ENCODE results near the gene COG6. TPM values are rescaled to one million over a fixed set of nuclear protein-coding genes. Genes with fewer than 3 reads are reported as not detected.

The COG6 gene
- total and polyA plus RNA-seq, 10 of the 15 experiments (the other 5 are each of a cell fraction or from before 2014, with no cell fraction given): 4.5 to 29.8 (median 12.6) TPM

DNA sequence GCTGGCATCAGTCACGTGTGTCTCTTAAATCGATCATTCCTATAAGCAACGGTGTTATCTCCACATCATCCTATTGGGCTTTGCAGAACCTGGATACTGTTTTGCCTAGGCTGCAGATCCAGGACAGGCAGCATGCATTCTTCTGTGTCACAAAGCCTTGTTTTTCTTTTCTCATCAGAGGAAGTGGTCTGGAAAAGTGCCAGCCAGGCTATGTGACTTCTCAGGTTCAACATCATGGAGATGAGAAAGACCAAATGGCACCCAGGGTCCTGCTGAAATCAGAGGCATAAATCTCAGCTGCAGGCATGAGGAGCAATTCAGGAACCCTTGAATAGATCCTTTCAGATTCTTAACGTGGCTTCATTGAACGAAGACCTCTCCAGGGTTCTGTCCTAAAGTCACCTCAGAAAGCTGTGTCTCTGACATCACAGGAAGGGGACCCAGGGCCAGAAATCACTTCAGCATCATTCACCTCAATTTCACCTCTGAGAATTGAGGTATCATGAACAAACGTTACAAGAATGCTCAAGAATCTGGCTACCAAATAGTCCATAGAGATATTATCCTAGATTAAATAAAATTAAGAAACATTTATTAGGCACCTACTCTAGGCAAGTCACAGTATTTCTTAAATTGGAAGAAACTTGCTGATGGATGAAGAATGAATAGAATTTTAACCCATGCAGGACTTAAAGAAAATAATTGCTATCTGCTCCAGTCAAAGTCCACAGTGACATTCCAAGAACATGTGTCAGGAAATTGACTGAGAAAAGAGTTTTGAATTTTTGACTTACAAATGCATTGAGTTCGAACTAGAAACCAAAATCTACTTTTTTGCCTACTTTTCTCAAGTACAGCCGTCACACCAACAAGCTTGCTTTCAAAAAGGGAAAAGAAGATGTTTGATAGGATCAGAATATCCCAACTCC lies 124.1 kb downstream of the COG6 start:
- no peak for FAIRE-seq
- Histone ChIP-seq H3K9me3 (replicated peaks; ENCODE audit: control insufficient read depth, insufficient read depth, low read length) (no peaks in the 10 kb centered on the region; the same call in 2 of the 3 replicates), H3K4me1 (ENCODE audit: control insufficient read depth, insufficient read depth, low read length) (no peaks in the 10 kb centered on the region), H3K4me3 (no peak overlapping the region), H3K27ac (ENCODE audit: control insufficient read depth, insufficient read depth) (no peak overlapping the region), H2AFZ (ENCODE audit: control insufficient read depth, low read depth, low read length) (no peak overlapping the region), H3K79me2 (ENCODE audit: control insufficient read depth, insufficient read depth, low read length) (no peaks in the 10 kb centered on the region), H4K20me1 (ENCODE audit: control insufficient read depth, insufficient read depth) (no peaks in the 10 kb centered on the region), H3K4me2 (ENCODE audit: control insufficient read depth, insufficient read depth) (no peak overlapping the region), H3K9ac (ENCODE audit: control insufficient read depth, insufficient read depth, low read length) (no peak overlapping the region), H3K36me3 (ENCODE audit: control insufficient read depth in 2 of 2, insufficient read depth in 2 of 2, low read length in 1 of 2) (no peaks in the 10 kb centered on the region), H3K27me3 (replicated peaks in 1 of 2; ENCODE audit: control insufficient read depth in 2 of 2, insufficient read depth in 2 of 2, low read length in 1 of 2) (no peaks in the 10 kb centered on the region)
- POLR2A ChIA-PET: no interaction called here
- CTCF ChIA-PET: interaction anchor here (1.1 to 1.3 kb wide), 2 partner anchors 96 to 998 kb away, joined by 3 read pairs; no protein-coding TSS in a partner anchor
- intact Hi-C loops (cut with micrococcal nuclease; ENCODE audit: unreplicated experiment): loop anchor here (5.0 to 10.0 kb wide), 2 partner anchors 903 to 995 kb away; partner anchors contain the start of gene MRPS31
- in situ Hi-C loops (cut with MboI): loop anchor here (10.0 kb wide), 1 partner anchor 905 kb away; no protein-coding TSS in a partner anchor
- SMC1A ChIA-PET (ENCODE audit: uncharacterized antibody, unreplicated experiment): interaction anchor here (1.8 kb wide), 1 partner anchor 15 kb away, joined by 4 read pairs; no protein-coding TSS in a partner anchor
- DNase-seq (ENCODE audit: low read depth, low spot score): no peak
- RAD21 ChIA-PET (ENCODE audit: unreplicated experiment): interaction anchor here (1.3 kb wide), 1 partner anchor 998 kb away, joined by 3 read pairs; no protein-coding TSS in a partner anchor
- BruUV-seq (replicated peaks): no TSS peak
- ATAC-seq: no peak
- WGBS (ENCODE audit: insufficient coverage, insufficient replicate concordance, low lambda C conversion rate, missing lambda C conversion rate): 61% methylated on average over 8 of the region's 8 CpGs
- TF ChIP-seq, protein P1, sequence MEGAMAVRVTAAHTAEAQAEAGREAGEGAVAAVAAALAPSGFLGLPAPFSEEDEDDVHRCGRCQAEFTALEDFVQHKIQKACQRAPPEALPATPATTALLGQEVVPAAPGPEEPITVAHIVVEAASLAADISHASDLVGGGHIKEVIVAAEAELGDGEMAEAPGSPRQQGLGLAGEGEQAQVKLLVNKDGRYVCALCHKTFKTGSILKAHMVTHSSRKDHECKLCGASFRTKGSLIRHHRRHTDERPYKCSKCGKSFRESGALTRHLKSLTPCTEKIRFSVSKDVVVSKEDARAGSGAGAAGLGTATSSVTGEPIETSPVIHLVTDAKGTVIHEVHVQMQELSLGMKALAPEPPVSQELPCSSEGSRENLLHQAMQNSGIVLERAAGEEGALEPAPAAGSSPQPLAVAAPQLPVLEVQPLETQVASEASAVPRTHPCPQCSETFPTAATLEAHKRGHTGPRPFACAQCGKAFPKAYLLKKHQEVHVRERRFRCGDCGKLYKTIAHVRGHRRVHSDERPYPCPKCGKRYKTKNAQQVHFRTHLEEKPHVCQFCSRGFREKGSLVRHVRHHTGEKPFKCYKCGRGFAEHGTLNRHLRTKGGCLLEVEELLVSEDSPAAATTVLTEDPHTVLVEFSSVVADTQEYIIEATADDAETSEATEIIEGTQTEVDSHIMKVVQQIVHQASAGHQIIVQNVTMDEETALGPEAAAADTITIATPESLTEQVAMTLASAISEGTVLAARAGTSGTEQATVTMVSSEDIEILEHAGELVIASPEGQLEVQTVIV (IDR thresholded peaks at IDR 0.05; ENCODE audit: borderline replicate concordance, partially characterized antibody): no peak
- TF ChIP-seq, protein P2, sequence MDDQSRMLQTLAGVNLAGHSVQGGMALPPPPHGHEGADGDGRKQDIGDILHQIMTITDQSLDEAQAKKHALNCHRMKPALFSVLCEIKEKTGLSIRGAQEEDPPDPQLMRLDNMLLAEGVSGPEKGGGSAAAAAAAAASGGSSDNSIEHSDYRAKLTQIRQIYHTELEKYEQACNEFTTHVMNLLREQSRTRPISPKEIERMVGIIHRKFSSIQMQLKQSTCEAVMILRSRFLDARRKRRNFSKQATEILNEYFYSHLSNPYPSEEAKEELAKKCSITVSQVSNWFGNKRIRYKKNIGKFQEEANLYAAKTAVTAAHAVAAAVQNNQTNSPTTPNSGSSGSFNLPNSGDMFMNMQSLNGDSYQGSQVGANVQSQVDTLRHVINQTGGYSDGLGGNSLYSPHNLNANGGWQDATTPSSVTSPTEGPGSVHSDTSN (IDR thresholded peaks at IDR 0.05; ENCODE audit: insufficient replicate concordance, low read depth, low read length): no peak
- TF ChIP-seq PAX8 (IDR thresholded peaks at IDR 0.05) (no peak), MXI1 (IDR thresholded peaks at IDR 0.05; ENCODE audit: low read depth, low read length) (no peak), IRF4 (IDR thresholded peaks at IDR 0.05; ENCODE audit: low read depth, low read length) (no peak), RCOR1 (conservative IDR thresholded peaks at IDR 0.05; ENCODE audit: low read depth, low read length) (no peak), SPI1 (IDR thresholded peaks at IDR 0.05; ENCODE audit: borderline replicate concordance, insufficient read depth, low read depth, low read length) (no peak), CHD1 (IDR thresholded peaks at IDR 0.05; ENCODE audit: low read depth, low read length) (no peak), YY1 (IDR thresholded peaks at IDR 0.05; ENCODE audit: low read depth, low read length) (no peak), ELK1 (IDR thresholded peaks at IDR 0.05; ENCODE audit: low read depth, low read length) (no peak), SRF (IDR thresholded peaks at IDR 0.05; ENCODE audit: low read depth in 2 of 2, low read length in 2 of 2) (no peak)
- TF ChIP-seq, protein P3, sequence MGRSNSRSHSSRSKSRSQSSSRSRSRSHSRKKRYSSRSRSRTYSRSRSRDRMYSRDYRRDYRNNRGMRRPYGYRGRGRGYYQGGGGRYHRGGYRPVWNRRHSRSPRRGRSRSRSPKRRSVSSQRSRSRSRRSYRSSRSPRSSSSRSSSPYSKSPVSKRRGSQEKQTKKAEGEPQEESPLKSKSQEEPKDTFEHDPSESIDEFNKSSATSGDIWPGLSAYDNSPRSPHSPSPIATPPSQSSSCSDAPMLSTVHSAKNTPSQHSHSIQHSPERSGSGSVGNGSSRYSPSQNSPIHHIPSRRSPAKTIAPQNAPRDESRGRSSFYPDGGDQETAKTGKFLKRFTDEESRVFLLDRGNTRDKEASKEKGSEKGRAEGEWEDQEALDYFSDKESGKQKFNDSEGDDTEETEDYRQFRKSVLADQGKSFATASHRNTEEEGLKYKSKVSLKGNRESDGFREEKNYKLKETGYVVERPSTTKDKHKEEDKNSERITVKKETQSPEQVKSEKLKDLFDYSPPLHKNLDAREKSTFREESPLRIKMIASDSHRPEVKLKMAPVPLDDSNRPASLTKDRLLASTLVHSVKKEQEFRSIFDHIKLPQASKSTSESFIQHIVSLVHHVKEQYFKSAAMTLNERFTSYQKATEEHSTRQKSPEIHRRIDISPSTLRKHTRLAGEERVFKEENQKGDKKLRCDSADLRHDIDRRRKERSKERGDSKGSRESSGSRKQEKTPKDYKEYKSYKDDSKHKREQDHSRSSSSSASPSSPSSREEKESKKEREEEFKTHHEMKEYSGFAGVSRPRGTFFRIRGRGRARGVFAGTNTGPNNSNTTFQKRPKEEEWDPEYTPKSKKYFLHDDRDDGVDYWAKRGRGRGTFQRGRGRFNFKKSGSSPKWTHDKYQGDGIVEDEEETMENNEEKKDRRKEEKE (IDR thresholded peaks at IDR 0.05): no peak

All from GM12878 (cell line).